Measurements from ENCODE around the gene VTCN1. TPM values are rescaled to one million over a fixed set of nuclear protein-coding genes. Genes with fewer than 3 reads are reported as not detected.

Gene VTCN1
- polyA plus RNA-seq, 3 donors = not detected

- H3K27me3 Mint-ChIP-seq (ENCODE audit: low read depth in 3 of 3) = peaks cover 0 to 3% (median 1%) of the 10 kb centered on the region in 3 donors
Measured at GRCh38 chr1:117150316-117150715, 60.4 kb downstream of the VTCN1 start.

DNA sequence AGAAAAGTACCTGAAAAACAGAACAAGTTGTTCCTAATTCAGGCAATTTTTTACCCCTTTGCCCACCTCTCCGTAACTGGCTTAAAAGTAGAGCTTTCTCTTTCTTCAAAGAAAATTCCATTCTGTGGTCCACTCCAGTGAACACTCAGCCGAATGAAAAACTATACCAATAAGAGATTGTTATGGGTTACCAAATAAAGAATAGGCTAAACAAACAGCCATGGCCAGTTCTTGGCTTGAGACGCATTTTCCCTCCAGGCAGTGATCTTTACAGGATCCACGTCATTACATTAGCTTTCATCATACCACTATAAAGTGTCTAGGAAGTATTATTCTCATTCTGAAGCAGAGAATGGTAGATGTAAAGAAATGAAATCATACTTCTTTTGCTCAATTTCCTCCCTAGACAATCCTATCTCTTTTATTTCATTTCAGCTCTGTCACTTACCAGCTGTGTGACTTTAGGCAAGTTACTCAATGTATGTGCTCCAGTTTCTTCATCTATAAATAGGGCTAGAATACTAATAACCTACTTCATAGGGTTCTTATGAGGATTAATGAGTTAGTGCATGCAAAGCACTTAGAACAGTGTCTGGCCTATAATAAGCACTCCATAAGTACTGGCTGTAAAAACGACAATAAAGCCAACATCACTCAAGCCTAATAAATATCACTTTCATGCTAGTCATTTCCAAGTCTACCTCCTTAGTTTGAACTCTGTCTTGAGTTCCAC, 62.7 kb downstream of the VTCN1 start:
- Mint-ChIP-seq H3K9me3 (peaks cover 6 to 10% (median 9%) of the 10 kb centered on the region in 7 donors), H3K27me3 (ENCODE audit: low read depth in 3 of 3) (peaks cover 0 to 3% (median 1%) of the 10 kb centered on the region in 3 donors), H3K4me3 (no peak overlapping the region), H3K4me1 (no peaks in the 10 kb centered on the region), H3K36me3 (no peaks in the 10 kb centered on the region), H3K27ac (no peak overlapping the region)
- no peak overlapping the region for H2AFZ ChIP-seq (ENCODE audit: insufficient read depth, low read depth, low read length, poor library complexity, severe bottlenecking)
- no peaks in the 10 kb centered on the region for H3K79me2 ChIP-seq (ENCODE audit: insufficient read depth, low read length)
- H3K9ac ChIP-seq (ENCODE audit: insufficient read depth, low read length, poor library complexity, severe bottlenecking) = no peak overlapping the region
- H3K27ac ChIP-seq (ENCODE audit: low read depth in 1 of 2, low read length in 2 of 2) = no peak overlapping the region
- no CpG with 5 or more reads among the region's 5 CpGs for WGBS (ENCODE audit: insufficient coverage)
- H3K9me3 ChIP-seq (replicated peaks in 1 of 2; ENCODE audit: control insufficient read depth in 1 of 2, insufficient read depth in 1 of 2, low read length in 2 of 2) = peaks cover 0 to 5% of the 10 kb centered on the region in 2 donors
- TF ChIP-seq, protein P1, sequence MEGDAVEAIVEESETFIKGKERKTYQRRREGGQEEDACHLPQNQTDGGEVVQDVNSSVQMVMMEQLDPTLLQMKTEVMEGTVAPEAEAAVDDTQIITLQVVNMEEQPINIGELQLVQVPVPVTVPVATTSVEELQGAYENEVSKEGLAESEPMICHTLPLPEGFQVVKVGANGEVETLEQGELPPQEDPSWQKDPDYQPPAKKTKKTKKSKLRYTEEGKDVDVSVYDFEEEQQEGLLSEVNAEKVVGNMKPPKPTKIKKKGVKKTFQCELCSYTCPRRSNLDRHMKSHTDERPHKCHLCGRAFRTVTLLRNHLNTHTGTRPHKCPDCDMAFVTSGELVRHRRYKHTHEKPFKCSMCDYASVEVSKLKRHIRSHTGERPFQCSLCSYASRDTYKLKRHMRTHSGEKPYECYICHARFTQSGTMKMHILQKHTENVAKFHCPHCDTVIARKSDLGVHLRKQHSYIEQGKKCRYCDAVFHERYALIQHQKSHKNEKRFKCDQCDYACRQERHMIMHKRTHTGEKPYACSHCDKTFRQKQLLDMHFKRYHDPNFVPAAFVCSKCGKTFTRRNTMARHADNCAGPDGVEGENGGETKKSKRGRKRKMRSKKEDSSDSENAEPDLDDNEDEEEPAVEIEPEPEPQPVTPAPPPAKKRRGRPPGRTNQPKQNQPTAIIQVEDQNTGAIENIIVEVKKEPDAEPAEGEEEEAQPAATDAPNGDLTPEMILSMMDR (IDR thresholded peaks at IDR 0.05) = no peak
- no peak for DNase-seq
- H3K27me3 ChIP-seq (ENCODE audit: control insufficient read depth in 2 of 2, insufficient read depth in 2 of 2, low read length in 2 of 2) = no peaks in the 10 kb centered on the region
- no peak overlapping the region for H3K4me2 ChIP-seq (replicated peaks; ENCODE audit: extremely low read depth, low read length, poor library complexity, severe bottlenecking)
- no peaks in the 10 kb centered on the region for H4K20me1 ChIP-seq (ENCODE audit: insufficient read depth, low read length)
- H3K4me1 ChIP-seq (ENCODE audit: control insufficient read depth in 1 of 2, insufficient read depth in 2 of 2, low read length in 2 of 2) = no peaks in the 10 kb centered on the region
- H3K4me3 ChIP-seq (replicated peaks in 1 of 3; ENCODE audit: low read depth in 2 of 3, low read length in 3 of 3) = no peak overlapping the region
- intact Hi-C loops (cut with micrococcal nuclease) = no loop called here
- no peaks in the 10 kb centered on the region for H3K36me3 ChIP-seq (replicated peaks in 1 of 2; ENCODE audit: control insufficient read depth in 1 of 2, insufficient read depth in 2 of 2, low read length in 2 of 2)

More at GRCh38 chr1:117150316-117150715, 60.4 kb downstream of the VTCN1 start:
- no peaks in the 10 kb centered on the region for H3K79me2 ChIP-seq (ENCODE audit: insufficient read depth, low read length)
- H3K9me3 ChIP-seq (replicated peaks in 1 of 2; ENCODE audit: control insufficient read depth in 1 of 2, insufficient read depth in 1 of 2, low read length in 2 of 2) = peaks cover 0 to 5% of the 10 kb centered on the region in 2 donors
- intact Hi-C loops (cut with micrococcal nuclease) = no loop called here
- Mint-ChIP-seq H3K9me3 (peaks cover 6 to 11% (median 9%) of the 10 kb centered on the region in 7 donors), H3K4me1 (no peaks in the 10 kb centered on the region), H3K36me3 (no peaks in the 10 kb centered on the region), H3K27ac (no peak overlapping the region), H3K4me3 (no peak overlapping the region)
- no peak overlapping the region for H3K27ac ChIP-seq (ENCODE audit: low read depth in 1 of 2, low read length in 2 of 2)
- no peaks in the 10 kb centered on the region for H3K4me1 ChIP-seq (ENCODE audit: control insufficient read depth in 1 of 2, insufficient read depth in 2 of 2, low read length in 2 of 2)
- no peak overlapping the region for H3K9ac ChIP-seq (ENCODE audit: insufficient read depth, low read length, poor library complexity, severe bottlenecking)
- DNase-seq = no peak
- no CpG with 5 or more reads among the region's 2 CpGs for WGBS (ENCODE audit: insufficient coverage)
- H4K20me1 ChIP-seq (ENCODE audit: insufficient read depth, low read length) = no peaks in the 10 kb centered on the region
- no peak overlapping the region for H3K4me3 ChIP-seq (replicated peaks in 1 of 3; ENCODE audit: low read depth in 2 of 3, low read length in 3 of 3)
- H3K27me3 ChIP-seq (ENCODE audit: control insufficient read depth in 2 of 2, insufficient read depth in 2 of 2, low read length in 2 of 2) = no peaks in the 10 kb centered on the region
- H3K4me2 ChIP-seq (replicated peaks; ENCODE audit: extremely low read depth, low read length, poor library complexity, severe bottlenecking) = no peak overlapping the region
- no peaks in the 10 kb centered on the region for H3K36me3 ChIP-seq (replicated peaks in 1 of 2; ENCODE audit: control insufficient read depth in 1 of 2, insufficient read depth in 2 of 2, low read length in 2 of 2)
- TF ChIP-seq, protein P1 (IDR thresholded peaks at IDR 0.05) = no peak
- H2AFZ ChIP-seq (ENCODE audit: insufficient read depth, low read depth, low read length, poor library complexity, severe bottlenecking) = no peak overlapping the region
